Hindlimb muscle (tissue), 1 donor: Measurements from ENCODE around the gene NR5A1. TPM values are rescaled to one million over a fixed set of nuclear protein-coding genes. Genes with fewer than 3 reads are reported as not detected.

Source experiments
- DNase-seq: peaks from one replicate; pipeline ENCODE4 v3.0.0-alpha.2; 2013
- polyA plus RNA-seq: library from polyadenylated mRNA; unstranded; fragments of 120-200 nt; gene quantifications from one replicate; pipeline ENCODE4 v1.2.1, GENCODE V29; 2013; ENCODE audit not compliant: insufficient read length

Gene NR5A1
- polyA plus RNA-seq, result not detected

DNA sequence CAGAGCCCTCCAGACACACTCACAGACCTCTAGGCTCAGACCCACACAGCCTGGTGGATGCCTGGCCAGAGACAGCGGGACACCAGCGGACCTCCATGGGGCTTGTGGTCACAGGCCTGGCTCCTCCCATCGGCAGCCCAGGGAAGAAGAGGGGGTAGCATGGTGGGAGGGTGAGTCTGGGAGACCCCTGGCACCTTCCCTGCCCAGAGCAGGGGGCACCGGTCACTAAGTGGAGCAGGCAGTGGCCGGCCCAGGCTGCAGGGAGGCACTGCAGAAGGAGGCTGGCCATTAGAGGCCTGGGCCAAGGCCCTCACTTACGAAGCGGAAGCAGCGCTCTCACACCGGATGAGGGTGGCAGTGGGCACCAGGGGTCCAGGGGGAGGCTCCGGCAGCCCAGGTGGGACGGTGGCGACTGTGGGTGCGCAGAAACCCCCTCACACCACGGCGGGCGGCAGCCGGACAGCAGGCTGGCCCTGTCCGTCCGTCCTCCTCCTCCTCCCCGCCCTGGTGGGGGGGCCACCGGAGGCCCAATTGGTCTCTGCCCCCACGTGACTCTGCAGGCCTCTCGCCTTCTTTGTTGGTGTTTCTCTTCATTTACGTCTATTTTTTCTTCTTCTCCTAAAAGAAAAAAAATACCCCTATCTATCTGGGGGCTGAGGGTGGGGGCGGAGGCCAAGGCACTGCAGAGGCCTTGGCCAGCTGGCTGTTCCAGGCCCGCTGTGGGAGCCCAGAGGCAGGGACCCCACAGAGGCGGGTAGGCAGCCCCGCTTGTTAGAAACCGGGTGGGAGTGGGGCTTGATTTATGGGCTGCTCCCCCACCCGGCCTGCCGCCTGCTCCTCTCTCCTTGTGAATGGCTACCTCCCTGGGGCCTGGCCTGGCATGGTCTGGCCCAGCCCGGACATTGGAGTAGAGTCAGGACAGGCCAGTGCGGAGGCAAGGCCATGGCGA lies at the start of gene NR5A1:
Gene NR5A1 (minus strand): TSS at position 469 of the 949 bp plus-strand sequence. CDS start 4,004 bp downstream, outside the sequence.
- DNase-seq, result no peak

- DNase-seq, result no peak
These were observed 47.8 kb upstream of the NR5A1 start for GRCh38 chr9:124555043-124555442.

DNA sequence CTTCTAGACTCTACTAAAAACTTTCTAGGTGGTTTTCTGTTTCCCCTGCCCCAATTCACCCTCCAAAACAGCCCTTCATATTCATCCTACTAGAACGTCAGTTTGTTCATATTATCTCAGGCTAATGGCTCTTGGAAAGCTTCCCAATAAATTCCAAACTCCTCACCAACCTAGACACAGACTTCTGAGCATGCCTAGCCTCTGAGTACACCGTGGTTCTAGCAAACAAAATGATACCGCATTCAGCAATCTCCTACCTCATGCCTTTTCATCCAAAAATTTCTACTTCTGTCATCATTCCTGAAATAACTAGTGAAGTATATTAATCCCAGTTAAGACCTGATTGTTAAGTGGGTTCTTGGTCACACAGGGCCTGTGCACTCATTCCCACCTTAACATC lies 46.5 kb upstream of the NR5A1 start:
- DNase-seq, result no peak

- DNase-seq, result no peak
These were observed 45.0 kb upstream of the NR5A1 start for GRCh38 chr9:124552273-124552605.

GRCh38 chr9:124551472-124552272 lies 44.5 kb upstream of the NR5A1 start:
- peak; percentile 26 for DNase-seq

GRCh38 chr9:124550072-124550471 lies 42.9 kb upstream of the NR5A1 start:
- DNase-seq, result no peak

DNA sequence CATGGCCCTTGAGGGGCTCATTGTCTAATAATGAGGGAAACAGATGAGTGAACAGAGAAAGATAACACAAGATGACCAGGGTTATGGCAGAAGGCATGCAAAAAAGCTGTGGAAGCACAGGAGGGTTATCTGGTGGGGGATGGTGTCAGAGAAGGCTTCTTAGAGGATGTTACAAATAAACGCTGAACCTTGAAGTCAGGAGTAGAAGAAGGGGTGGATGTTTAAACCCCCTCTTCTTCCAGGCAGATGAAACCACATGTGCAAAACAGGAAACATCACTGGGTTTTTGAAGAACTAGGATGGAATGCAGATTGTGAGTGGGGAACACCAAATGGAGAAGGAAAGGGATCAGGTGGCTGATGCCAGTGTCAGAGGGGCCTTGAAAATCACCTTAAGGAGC lies 41.8 kb upstream of the NR5A1 start:
- no peak for DNase-seq

DNA sequence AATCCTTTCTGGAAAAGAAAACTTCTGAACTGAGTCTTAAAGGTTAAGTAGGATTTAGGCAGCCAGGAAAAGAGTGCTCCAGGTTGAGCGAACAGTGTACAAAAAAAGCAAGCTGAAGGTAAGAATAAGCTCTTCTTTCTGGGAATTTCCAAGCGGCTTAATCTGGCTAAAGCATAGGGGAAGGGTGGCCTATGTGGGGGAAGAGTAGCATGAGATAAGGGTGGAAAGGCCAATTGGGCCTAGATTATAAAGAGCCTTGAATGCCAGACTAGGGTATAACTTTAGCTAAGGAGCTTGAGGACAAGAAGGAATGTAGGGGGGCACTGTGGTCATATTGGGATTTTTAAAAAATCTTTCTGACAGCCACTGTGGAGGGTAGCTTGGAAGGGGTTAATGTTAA lies 37.3 kb upstream of the NR5A1 start:
- no peak for DNase-seq

GRCh38 chr9:124541824-124542223 lies 34.6 kb upstream of the NR5A1 start:
- DNase-seq, result no peak

GRCh38 chr9:124537926-124538325 lies 30.7 kb upstream of the NR5A1 start:
- DNase-seq, result no peak

GRCh38 chr9:124535846-124536245 lies 28.6 kb upstream of the NR5A1 start:
- no peak for DNase-seq

DNA sequence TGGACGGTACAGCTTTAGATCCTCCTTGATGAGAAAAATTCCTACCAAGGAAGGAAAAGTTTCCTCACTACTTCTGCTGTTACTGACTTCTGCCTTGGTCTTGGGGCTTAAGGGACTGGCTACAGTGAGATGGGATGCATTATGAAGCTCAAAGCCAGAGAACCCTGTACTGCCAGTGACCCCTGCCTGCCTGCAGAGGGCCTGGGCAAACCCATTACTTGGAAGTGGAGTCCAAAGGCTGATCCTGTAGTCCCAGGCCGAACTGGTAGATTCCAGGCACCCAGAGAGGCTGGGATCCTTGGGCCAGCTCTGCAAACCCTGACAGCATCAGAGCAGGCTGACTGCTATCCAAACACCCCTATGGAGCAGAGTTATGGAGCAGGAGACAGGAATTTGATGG lies 25.7 kb upstream of the NR5A1 start:
- DNase-seq, result no peak

GRCh38 chr9:124531115-124531514 lies 23.9 kb upstream of the NR5A1 start:
- no peak for DNase-seq

DNA sequence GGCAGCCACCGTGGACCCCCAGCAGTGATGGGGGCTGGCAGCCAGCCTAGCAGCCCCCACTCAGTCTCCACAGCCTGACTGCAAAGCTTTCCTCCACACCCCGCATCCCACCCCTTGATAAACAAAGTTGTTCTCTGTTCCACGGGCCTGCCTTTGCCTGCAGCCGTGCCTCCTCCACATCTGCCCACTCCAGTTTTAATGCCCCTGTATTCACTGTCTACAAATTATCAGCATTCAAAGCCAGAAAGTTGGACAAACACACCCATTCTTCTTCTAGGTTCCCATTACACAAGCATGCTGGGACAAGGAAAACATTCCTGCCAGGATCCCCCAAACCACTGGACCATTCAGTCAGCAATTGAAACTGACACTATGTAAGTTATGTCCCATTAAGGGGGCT lies 23.0 kb upstream of the NR5A1 start:
- DNase-seq, result no peak

DNA sequence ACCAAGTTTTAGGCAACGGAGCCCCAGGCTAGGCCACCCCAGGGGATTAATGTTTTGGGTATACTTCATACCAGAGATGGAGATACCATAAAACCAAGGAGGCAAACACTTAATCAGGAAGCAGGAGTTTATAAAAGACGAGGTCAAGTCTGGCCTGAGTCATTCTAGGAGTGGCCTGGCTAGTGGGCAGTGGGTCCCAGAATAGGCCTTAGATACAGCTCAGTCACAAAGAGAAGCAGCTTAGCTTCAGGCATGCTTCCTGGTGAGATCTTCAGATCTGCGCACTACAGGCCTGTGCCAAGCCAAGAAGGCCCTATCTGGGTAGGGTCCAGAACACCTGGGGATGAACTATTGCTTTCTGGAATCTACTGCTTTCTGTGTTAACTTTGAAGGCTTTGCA lies 20.6 kb upstream of the NR5A1 start:
- no peak for DNase-seq

- DNase-seq, result no peak
These were observed 19.0 kb upstream of the NR5A1 start for GRCh38 chr9:124526174-124526573.

- DNase-seq, result no peak
These were observed 15.2 kb upstream of the NR5A1 start for GRCh38 chr9:124522121-124523098.

- DNase-seq, result no peak
These were observed 13.9 kb upstream of the NR5A1 start for GRCh38 chr9:124521142-124521541.

DNA sequence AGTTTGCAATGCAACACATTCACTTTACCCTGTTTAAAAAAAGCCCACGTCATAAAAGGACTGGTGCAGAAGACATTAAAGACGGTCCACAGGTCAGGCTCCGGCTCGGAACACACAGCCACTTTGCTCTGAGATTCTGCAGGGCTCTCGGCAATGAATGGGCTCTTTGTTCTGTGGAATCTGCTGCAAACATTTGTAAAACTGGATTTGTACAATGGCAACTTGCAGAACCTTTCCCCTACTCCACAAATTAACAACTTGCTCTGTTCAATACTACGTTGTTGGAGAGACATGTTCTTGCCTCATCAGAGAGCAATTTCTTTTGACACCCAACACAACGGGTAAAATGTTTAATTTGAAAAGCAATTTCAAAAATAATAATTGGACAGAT lies 13.0 kb upstream of the NR5A1 start:
- no peak for DNase-seq

DNA sequence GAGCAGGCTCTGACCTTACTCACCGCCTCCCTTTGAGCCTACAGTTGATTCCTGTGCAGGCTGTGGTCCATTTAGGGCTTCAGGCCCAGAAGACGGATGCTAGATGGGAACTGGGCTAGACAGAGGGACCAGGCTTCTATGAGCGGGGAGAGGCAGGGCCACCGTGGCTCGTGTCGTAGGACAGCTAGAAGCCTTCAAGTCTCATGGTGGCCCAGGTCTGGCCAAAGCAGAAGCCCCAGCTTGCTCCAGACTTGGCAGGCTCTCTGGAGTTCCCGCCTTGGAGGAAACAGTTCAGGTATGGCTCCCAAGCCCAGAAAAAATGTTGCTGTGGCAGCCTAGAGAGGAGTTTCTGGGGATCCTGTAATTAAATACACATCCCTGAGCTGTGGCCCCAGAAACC lies 10.9 kb upstream of the NR5A1 start:
- DNase-seq, result no peak

- no peak for DNase-seq
These were observed 10.4 kb upstream of the NR5A1 start for GRCh38 chr9:124517600-124517999.

DNA sequence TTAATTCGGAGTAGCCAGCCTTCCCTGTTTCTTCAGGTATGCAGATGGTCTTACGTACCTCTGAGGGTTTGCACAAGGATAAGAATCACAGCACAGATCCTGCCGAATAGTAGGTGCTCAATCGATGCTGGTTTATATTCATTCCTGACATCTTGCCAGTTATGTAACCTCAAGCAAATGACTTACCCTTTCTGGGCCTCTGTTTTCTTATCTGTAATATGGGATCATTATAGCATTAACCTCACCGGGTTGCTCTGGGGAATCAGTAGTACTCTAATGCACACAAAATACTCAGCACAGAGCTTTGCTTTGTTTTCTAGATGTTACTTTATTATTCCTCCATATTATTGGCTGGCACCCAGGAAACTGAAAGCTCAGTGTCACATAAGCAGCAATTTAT lies 7.7 kb upstream of the NR5A1 start:
- DNase-seq, result no peak

DNA sequence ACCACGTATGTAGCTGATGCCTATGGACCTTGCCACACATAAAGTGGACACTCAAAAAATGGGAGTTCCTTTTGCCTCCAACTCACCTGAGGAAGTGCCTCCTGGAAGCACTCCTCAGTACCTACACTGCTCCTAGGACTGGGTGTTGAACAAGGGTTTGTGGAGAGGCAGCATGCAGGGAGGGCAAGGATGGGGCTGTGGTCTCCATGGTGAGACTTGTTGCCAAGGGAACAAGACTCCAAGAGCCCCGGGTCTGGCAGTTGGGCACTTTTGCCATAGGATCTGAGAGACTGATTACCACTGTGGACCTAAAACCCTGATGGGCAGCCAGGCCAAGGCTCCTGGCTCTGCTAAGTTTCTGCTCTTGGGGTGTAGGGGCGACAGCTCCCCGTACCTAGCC lies 6.9 kb upstream of the NR5A1 start:
- no peak for DNase-seq
